ENCODE data around the gene SRC. TPM values are rescaled to one million over a fixed set of nuclear protein-coding genes. Genes with fewer than 3 reads are reported as not detected.

Gene SRC
- total RNA-seq, 3 donors from 2014 or later, result 2.8 to 4.7 (median 3.8) TPM

DNA sequence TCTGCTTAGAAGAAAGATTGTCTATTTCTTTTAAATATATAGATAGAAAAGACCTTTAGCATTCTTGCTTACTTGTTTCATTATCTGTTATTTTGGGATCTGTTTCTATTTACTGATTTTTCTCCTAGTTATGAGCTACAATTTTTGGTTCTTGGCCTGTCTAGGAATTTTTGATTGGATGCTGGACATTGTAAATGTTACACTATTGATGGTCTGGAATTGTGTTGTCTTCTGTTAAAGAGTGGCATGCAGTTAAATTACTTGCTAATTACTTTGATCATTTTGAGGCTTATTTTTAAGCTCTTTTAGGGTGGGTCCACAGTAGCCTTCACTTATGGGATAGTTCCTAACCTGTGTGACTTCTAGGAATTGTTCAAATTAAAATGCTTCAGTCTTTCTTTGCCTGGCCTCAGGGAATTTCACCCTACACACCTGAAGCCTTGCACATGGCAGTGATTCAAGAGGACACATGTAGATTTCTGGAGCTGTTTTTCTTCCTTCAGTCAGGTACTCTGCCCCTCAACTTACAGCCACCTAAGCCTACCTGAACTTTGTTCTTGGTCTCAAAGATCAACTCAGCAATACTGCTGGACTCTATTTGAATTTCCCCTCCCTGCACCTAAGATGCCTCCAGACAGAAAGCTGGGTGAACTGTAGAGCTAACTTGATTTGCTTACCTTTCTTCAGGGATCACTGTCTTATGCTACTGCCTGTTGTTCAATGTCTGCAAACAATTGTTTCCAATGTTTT lies 108.9 kb downstream of the SRC start:
- ATAC-seq (no peak), DNase-seq (no peak)
- H3K9me3 Mint-ChIP-seq, result peaks cover 20% of the 10 kb centered on the region
- H3K4me3 Mint-ChIP-seq, result no peak overlapping the region
- H3K36me3 Mint-ChIP-seq (ENCODE audit: insufficient read depth), result no peaks in the 10 kb centered on the region
- H3K27me3 Mint-ChIP-seq (ENCODE audit: low read depth), result no peaks in the 10 kb centered on the region
- H3K4me1 Mint-ChIP-seq (ENCODE audit: low read depth), result no peaks in the 10 kb centered on the region

Other genes starting within 250 kb of the SRC start
- 100 to 1,000 TPM; 186 to 199 (median 188) TPM for gene RPN2, start 166.8 kb upstream of the SRC start, total RNA-seq
- gene MROH8, start 166.6 kb upstream of the SRC start, total RNA-seq, result under 1 TPM; 0.30 to 0.61 (median 0.51) TPM
- gene GHRH, start 84.3 kb upstream of the SRC start, total RNA-seq, result not detected
- 10 to 100 TPM; 15.3 to 16.6 (median 15.7) TPM for gene MANBAL, start 56.5 kb upstream of the SRC start, total RNA-seq
- under 1 TPM in 1 of 3 donors, not detected in 2; 0.42 TPM for gene NNAT, start 175.1 kb downstream of the SRC start, total RNA-seq
- gene BLCAP, start 181.7 kb downstream of the SRC start, total RNA-seq, result 10 to 100 TPM; 31.8 to 37.9 (median 32.1) TPM